Loucy (cell line): Measurements from ENCODE around the gene SCGB1D1.

ENCODE experiments used
- H2AFZ ChIP-seq: fragments of 200-600 bp; sonication (generic); 2 replicates; pipeline ENCODE4 v1.6.0; 2016; ENCODE audit warnings: antibody characterized with exemption, mild to moderate bottlenecking, low read length, moderate library complexity
- H3F3A ChIP-seq: fragments of 200-600 bp; 2 replicates; pipeline ENCODE4 v1.6.0; 2016; ENCODE audit warnings: antibody characterized with exemption, low read depth, mild to moderate bottlenecking
- H3K27me3 ChIP-seq: fragments of 200-600 bp; sonication (generic); 2 replicates; pipeline ENCODE4 v1.6.1; 2014; ENCODE audit warnings: low read length, mild to moderate bottlenecking; ENCODE audit not compliant: insufficient read depth, poor library complexity, severe bottlenecking
- H3K36me3 ChIP-seq: fragments of 200-600 bp; sonication (generic); 2 replicates; pipeline ENCODE4 v1.6.1; 2016; ENCODE audit warnings: low read length; ENCODE audit not compliant: insufficient read depth
- H3K4me1 ChIP-seq: fragments of 200-600 bp; sonication (generic); 2 replicates; pipeline ENCODE4 v1.5.1; 2014; ENCODE audit warnings: low read length, mild to moderate bottlenecking; ENCODE audit not compliant: insufficient read depth, poor library complexity, severe bottlenecking
- H3K4me2 ChIP-seq: fragments of 200-600 bp; sonication (generic); 2 replicates; pipeline ENCODE4 v1.6.0; 2014; ENCODE audit warnings: antibody characterized with exemption, low read length, low read depth, mild to moderate bottlenecking; ENCODE audit not compliant: poor library complexity, severe bottlenecking
- H3K4me3 ChIP-seq: fragments of 200-600 bp; sonication (generic); 2 replicates; pipeline ENCODE4 v1.5.1; 2014; ENCODE audit warnings: low read length, mild to moderate bottlenecking, mixed read lengths; ENCODE audit not compliant: poor library complexity, severe bottlenecking
- H3K79me2 ChIP-seq: fragments of 200-600 bp; sonication (generic); 2 replicates; pipeline ENCODE4 v1.6.1; 2014; ENCODE audit warnings: low read length; ENCODE audit not compliant: insufficient read depth
- H3K9ac ChIP-seq: fragments of 200-600 bp; sonication (generic); 2 replicates; pipeline ENCODE4 v1.6.0; 2014; ENCODE audit warnings: mild to moderate bottlenecking, low read depth, low read length, moderate library complexity; ENCODE audit not compliant: poor library complexity, severe bottlenecking
- H3K9me2 ChIP-seq: fragments of 200-600 bp; sonication (generic); replicated peaks from 2 replicates; pipeline ENCODE4 v1.6.1; 2016; ENCODE audit warnings: low read depth, low read length, mixed read lengths
- H3K9me3 ChIP-seq: fragments of 200-600 bp; sonication (generic); 2 replicates; pipeline ENCODE4 v1.6.1; 2014; ENCODE audit warnings: mild to moderate bottlenecking, antibody characterized with exemption, low read length, low read depth; ENCODE audit not compliant: insufficient read depth
- H4K20me1 ChIP-seq: fragments of 200-600 bp; sonication (generic); 2 replicates; pipeline ENCODE4 v1.6.0; 2014; ENCODE audit warnings: antibody characterized with exemption, low read length, mild to moderate bottlenecking; ENCODE audit not compliant: insufficient read depth, poor library complexity, severe bottlenecking
- EZH2phosphoT487 ChIP-seq: fragments of 200-600 bp; IDR thresholded peaks from 2 replicates; pipeline ENCODE4 v1.6.1; 2018; ENCODE audit warnings: antibody characterized with exemption, mild to moderate bottlenecking, moderate library complexity, borderline replicate concordance
- TF ChIP-seq, protein P1 (sequence below): fragments of 200-600 bp; sonication (generic); conservative IDR thresholded peaks from 2 replicates; pipeline ENCODE4 v1.5.1; 2014; ENCODE audit warnings: mild to moderate bottlenecking, antibody characterized with exemption, low read length

SCGB1D1 gene

DNA sequence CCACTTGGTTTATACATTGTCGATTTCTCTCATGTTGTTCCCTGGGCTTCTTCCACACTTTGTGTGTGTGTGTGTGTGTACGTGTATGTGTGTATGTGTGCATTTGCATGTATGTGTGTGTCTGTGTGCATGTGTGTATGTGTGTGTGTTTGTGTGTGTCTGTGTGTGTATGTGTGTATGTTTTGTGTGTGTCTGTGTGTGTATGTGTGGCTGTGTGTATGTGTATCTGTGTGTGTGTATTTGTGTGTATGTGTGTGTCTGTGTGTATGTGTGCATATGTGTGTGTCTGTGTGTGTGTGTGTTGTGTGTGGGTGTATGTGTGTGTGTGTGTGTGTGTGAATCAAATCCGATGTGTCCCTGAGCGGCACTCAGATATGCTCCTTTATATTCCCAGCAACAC, 47.5 kb downstream of the SCGB1D1 start:
- Histone ChIP-seq H3K4me1 (no peaks in the 10 kb centered on the region), H3K9ac (no peak overlapping the region), H4K20me1 (no peaks in the 10 kb centered on the region), H3K4me2 (no peak overlapping the region), H3K79me2 (no peaks in the 10 kb centered on the region), H2AFZ (no peak overlapping the region), H3K4me3 (no peak overlapping the region), H3F3A (no peaks in the 10 kb centered on the region), H3K36me3 (no peaks in the 10 kb centered on the region), H3K27me3 (no peaks in the 10 kb centered on the region), H3K9me2 (no peaks in the 10 kb centered on the region), H3K9me3 (no peaks in the 10 kb centered on the region)
- TF ChIP-seq, protein P1, sequence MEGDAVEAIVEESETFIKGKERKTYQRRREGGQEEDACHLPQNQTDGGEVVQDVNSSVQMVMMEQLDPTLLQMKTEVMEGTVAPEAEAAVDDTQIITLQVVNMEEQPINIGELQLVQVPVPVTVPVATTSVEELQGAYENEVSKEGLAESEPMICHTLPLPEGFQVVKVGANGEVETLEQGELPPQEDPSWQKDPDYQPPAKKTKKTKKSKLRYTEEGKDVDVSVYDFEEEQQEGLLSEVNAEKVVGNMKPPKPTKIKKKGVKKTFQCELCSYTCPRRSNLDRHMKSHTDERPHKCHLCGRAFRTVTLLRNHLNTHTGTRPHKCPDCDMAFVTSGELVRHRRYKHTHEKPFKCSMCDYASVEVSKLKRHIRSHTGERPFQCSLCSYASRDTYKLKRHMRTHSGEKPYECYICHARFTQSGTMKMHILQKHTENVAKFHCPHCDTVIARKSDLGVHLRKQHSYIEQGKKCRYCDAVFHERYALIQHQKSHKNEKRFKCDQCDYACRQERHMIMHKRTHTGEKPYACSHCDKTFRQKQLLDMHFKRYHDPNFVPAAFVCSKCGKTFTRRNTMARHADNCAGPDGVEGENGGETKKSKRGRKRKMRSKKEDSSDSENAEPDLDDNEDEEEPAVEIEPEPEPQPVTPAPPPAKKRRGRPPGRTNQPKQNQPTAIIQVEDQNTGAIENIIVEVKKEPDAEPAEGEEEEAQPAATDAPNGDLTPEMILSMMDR: no peak
- no peak for TF ChIP-seq EZH2phosphoT487

GRCh38 chr11:62238151-62238550, 48.1 kb downstream of the SCGB1D1 start:
- Histone ChIP-seq H3K27me3 (no peaks in the 10 kb centered on the region), H3K4me3 (no peak overlapping the region), H3K9me3 (no peaks in the 10 kb centered on the region), H3F3A (no peaks in the 10 kb centered on the region), H3K79me2 (no peaks in the 10 kb centered on the region), H3K4me1 (no peaks in the 10 kb centered on the region), H3K36me3 (no peaks in the 10 kb centered on the region), H3K9ac (no peak overlapping the region), H2AFZ (no peak overlapping the region), H3K9me2 (no peaks in the 10 kb centered on the region), H4K20me1 (no peaks in the 10 kb centered on the region), H3K4me2 (no peak overlapping the region)
- TF ChIP-seq, protein P1: no peak
- no peak for TF ChIP-seq EZH2phosphoT487

- no peaks in the 10 kb centered on the region for H3K4me1 ChIP-seq
- no peaks in the 10 kb centered on the region for H3K79me2 ChIP-seq
- no peaks in the 10 kb centered on the region for H3K9me3 ChIP-seq
- TF ChIP-seq, protein P1: no peak
- TF ChIP-seq EZH2phosphoT487: no peak
- no peaks in the 10 kb centered on the region for H4K20me1 ChIP-seq
- H3K9me2 ChIP-seq: no peaks in the 10 kb centered on the region
- H3K27me3 ChIP-seq: no peaks in the 10 kb centered on the region
- no peaks in the 10 kb centered on the region for H3K36me3 ChIP-seq
- H3F3A ChIP-seq: no peaks in the 10 kb centered on the region
- no peak overlapping the region for H3K9ac ChIP-seq
- no peak overlapping the region for H2AFZ ChIP-seq
- H3K4me2 ChIP-seq: no peak overlapping the region
- no peak overlapping the region for H3K4me3 ChIP-seq
Observed at GRCh38 chr11:62241095-62241494, 51.1 kb downstream of the SCGB1D1 start.
